Measurements from ENCODE around the gene CCDC157.
"Not testable (repeated sequence)": the region's sequence is repeated elsewhere in the genome, so short reads cannot be mapped to it uniquely, and the experiment has no call there.

DNA sequence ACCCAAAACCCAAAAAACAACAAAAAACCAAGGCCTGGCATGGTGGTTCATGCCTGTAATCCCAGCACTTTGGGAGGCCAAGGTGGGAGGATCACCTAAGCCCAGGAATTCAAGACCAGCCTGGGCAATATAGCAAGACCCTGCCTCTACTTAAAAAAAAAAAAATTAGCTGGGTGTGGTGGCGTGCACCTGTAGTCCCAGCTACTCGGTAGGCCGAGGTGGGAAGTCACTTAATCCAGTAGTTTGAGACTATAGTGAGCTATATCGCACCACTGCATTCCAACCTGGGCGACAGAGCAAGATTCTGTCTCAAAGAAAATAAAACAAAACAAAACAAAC lies 45.9 kb downstream of the CCDC157 start:
- not testable (repeated sequence) for TF ChIP-seq POLR2A, POLR2AphosphoS5 (IDR thresholded peaks at IDR 0.05)
- TF ChIP-seq, protein P1, sequence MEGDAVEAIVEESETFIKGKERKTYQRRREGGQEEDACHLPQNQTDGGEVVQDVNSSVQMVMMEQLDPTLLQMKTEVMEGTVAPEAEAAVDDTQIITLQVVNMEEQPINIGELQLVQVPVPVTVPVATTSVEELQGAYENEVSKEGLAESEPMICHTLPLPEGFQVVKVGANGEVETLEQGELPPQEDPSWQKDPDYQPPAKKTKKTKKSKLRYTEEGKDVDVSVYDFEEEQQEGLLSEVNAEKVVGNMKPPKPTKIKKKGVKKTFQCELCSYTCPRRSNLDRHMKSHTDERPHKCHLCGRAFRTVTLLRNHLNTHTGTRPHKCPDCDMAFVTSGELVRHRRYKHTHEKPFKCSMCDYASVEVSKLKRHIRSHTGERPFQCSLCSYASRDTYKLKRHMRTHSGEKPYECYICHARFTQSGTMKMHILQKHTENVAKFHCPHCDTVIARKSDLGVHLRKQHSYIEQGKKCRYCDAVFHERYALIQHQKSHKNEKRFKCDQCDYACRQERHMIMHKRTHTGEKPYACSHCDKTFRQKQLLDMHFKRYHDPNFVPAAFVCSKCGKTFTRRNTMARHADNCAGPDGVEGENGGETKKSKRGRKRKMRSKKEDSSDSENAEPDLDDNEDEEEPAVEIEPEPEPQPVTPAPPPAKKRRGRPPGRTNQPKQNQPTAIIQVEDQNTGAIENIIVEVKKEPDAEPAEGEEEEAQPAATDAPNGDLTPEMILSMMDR (IDR thresholded peaks at IDR 0.05) = not testable (repeated sequence)

All from suprapubic skin (tissue), 4 donors.